ENCODE measurements around the gene ALMS1. TPM values are rescaled to one million over a fixed set of nuclear protein-coding genes. Genes with fewer than 3 reads are reported as not detected.
"Not testable (repeated sequence)": the region's sequence is repeated elsewhere in the genome, so short reads cannot be mapped to it uniquely, and the experiment has no call there.

The ALMS1 gene
- total and polyA plus RNA-seq, 2 donors (not counting 3 experiments of a cell fraction or from before 2014, with no cell fraction given) = 5.7 to 15.4 TPM

- Histone ChIP-seq H3K27me3 (ENCODE audit: control insufficient read depth in 2 of 2, insufficient read depth in 2 of 2, low read length in 2 of 2) (no peaks in the 10 kb centered on the region), H3K4me2 (ENCODE audit: insufficient read depth, low read length) (no peak overlapping the region), H3K4me3 (replicated peaks in 1 of 3; ENCODE audit: insufficient read depth in 1 of 3, low read depth in 1 of 3, low read length in 3 of 3) (no peak overlapping the region), H3K36me3 (ENCODE audit: control insufficient read depth in 2 of 2, extremely low read depth in 1 of 2, insufficient read depth in 2 of 2, low read length in 2 of 2) (no peaks in the 10 kb centered on the region), H3K27ac (ENCODE audit: insufficient read depth, low read depth, low read length) (no peak overlapping the region), H3K9ac (replicated peaks; ENCODE audit: extremely low read depth, insufficient read depth, low read length) (no peak overlapping the region), H3K4me1 (ENCODE audit: control insufficient read depth, extremely low read depth, insufficient read depth, low read length) (no peaks in the 10 kb centered on the region), H3K79me2 (ENCODE audit: control insufficient read depth, insufficient read depth, low read length) (no peaks in the 10 kb centered on the region), H2AFZ (ENCODE audit: low read depth, low read length) (no peak overlapping the region), H4K20me1 (replicated peaks; ENCODE audit: control insufficient read depth, extremely low read depth, insufficient read depth, low read length) (no peaks in the 10 kb centered on the region), H3K9me3 (replicated peaks; ENCODE audit: control insufficient read depth, insufficient read depth, low read length) (no peaks in the 10 kb centered on the region), H3K9me1 (replicated peaks; ENCODE audit: control insufficient read depth, extremely low read depth, insufficient read depth, low read length) (no peaks in the 10 kb centered on the region)
- no TSS peak for BruUV-seq (replicated peaks)
- POLR2A ChIA-PET = interaction anchor here (0.6 kb wide), 1 partner anchor 28 kb away, joined by 6 read pairs; no protein-coding TSS in a partner anchor
- no peak for TF ChIP-seq EZH2 (IDR thresholded peaks at IDR 0.05; ENCODE audit: borderline replicate concordance, low read depth, low read length, severe bottlenecking)
- TF ChIP-seq POLR2A (IDR thresholded peaks at IDR 0.05; ENCODE audit: low read depth, low read length) = no peak
- no peak for TF ChIP-seq CTCF (IDR thresholded peaks at IDR 0.05; ENCODE audit: extremely low read depth in 1 of 2, insufficient read depth in 1 of 2, low read depth in 1 of 2, low read length in 2 of 2)
- TF ChIP-seq POLR2AphosphoS5 (IDR thresholded peaks at IDR 0.05; ENCODE audit: insufficient read depth, low read depth, low read length) = no peak
- no peak for TF ChIP-seq GATA2 (IDR thresholded peaks at IDR 0.05; ENCODE audit: insufficient read depth, insufficient read length, low read depth, low read length)
- TF ChIP-seq JUN (IDR thresholded peaks at IDR 0.05; ENCODE audit: borderline replicate concordance, insufficient read depth, insufficient read length, low read depth) = no peak
- TF ChIP-seq MYC (IDR thresholded peaks at IDR 0.05; ENCODE audit: low read depth, low read length) = no peak
- no peak for TF ChIP-seq MAX (IDR thresholded peaks at IDR 0.05; ENCODE audit: insufficient read depth, insufficient read length)
- TF ChIP-seq FOS (IDR thresholded peaks at IDR 0.05; ENCODE audit: borderline replicate concordance, insufficient read depth, low read length) = no peak
- intact Hi-C loops (cut with micrococcal nuclease) = no loop called here
- no peak for DNase-seq (ENCODE audit: low read depth, low spot score)
- dilution Hi-C loops (cut with MboI; ENCODE audit: extremely low pct_ligation_motif_present, low sequenced_read_pairs) = no loop called here
- CTCF ChIA-PET = no interaction called here
- FAIRE-seq = no peak
These were observed 143.1 kb downstream of the ALMS1 start for GRCh38 chr2:73528688-73529087.

- H3K4me3 ChIP-seq (replicated peaks in 1 of 3; ENCODE audit: insufficient read depth in 1 of 3, low read depth in 1 of 3, low read length in 3 of 3); POLR2A ChIA-PET; H3K9me1 ChIP-seq (replicated peaks; ENCODE audit: control insufficient read depth, extremely low read depth, insufficient read depth, low read length); H3K79me2 ChIP-seq (ENCODE audit: control insufficient read depth, insufficient read depth, low read length); H3K27me3 ChIP-seq (ENCODE audit: control insufficient read depth in 2 of 2, insufficient read depth in 2 of 2, low read length in 2 of 2); dilution Hi-C loops (cut with MboI; ENCODE audit: extremely low pct_ligation_motif_present, low sequenced_read_pairs); DNase-seq (ENCODE audit: low read depth, low spot score); intact Hi-C loops (cut with micrococcal nuclease); H2AFZ ChIP-seq (ENCODE audit: low read depth, low read length); H3K4me2 ChIP-seq (ENCODE audit: insufficient read depth, low read length); H3K9me3 ChIP-seq (replicated peaks; ENCODE audit: control insufficient read depth, insufficient read depth, low read length); H4K20me1 ChIP-seq (replicated peaks; ENCODE audit: control insufficient read depth, extremely low read depth, insufficient read depth, low read length); H3K4me1 ChIP-seq (ENCODE audit: control insufficient read depth, extremely low read depth, insufficient read depth, low read length); H3K36me3 ChIP-seq (ENCODE audit: control insufficient read depth in 2 of 2, extremely low read depth in 1 of 2, insufficient read depth in 2 of 2, low read length in 2 of 2); BruUV-seq (replicated peaks); H3K27ac ChIP-seq (ENCODE audit: insufficient read depth, low read depth, low read length); H3K9ac ChIP-seq (replicated peaks; ENCODE audit: extremely low read depth, insufficient read depth, low read length); CTCF ChIA-PET; FAIRE-seq: not testable (repeated sequence)
These were observed 145.1 kb downstream of the ALMS1 start for GRCh38 chr2:73530773-73531172.
